Ovary (tissue), 9 donors: ENCODE data around the gene STX2. TPM values are rescaled to one million over a fixed set of nuclear protein-coding genes. Genes with fewer than 3 reads are reported as not detected.
"Not testable (repeated sequence)": the region's sequence is repeated elsewhere in the genome, so short reads cannot be mapped to it uniquely, and the experiment has no call there.

Experiments
- DNase-seq, 5 donors: peaks; one replicate each; pipeline ENCODE4 v3.0.0-alpha.2; 2019 to 2020
- H3K27ac ChIP-seq, 2 donors: fragments of 200-600 bp; one replicate each; pipeline versions ENCODE4 v1.5.1 to v1.8.0; 2019 to 2022
- H3K27me3 ChIP-seq: fragments of 200-600 bp; one replicate; pipeline ENCODE4 v1.8.0; 2022
- H3K36me3 ChIP-seq: fragments of 200-600 bp; sonication (generic); one replicate; pipeline ENCODE4 v1.5.1; 2019
- H3K4me1 ChIP-seq: one replicate; pipeline ENCODE4 v1.8.1; 2013; ENCODE audit warnings: mild to moderate bottlenecking, moderate library complexity; ENCODE audit not compliant: insufficient read depth
- H3K4me3 ChIP-seq: fragments of 200-600 bp; sonication (generic); one replicate; pipeline ENCODE4 v1.5.1; 2017
- H3K9me3 ChIP-seq, 2 donors: fragments of 200-600 bp in 1 of 2; sonication (generic) in 1 of 2; one replicate each; pipeline versions ENCODE4 v1.5.1 to v1.8.1; 2013 to 2019; ENCODE audit warnings: mild to moderate bottlenecking in 1 of 2, moderate library complexity in 1 of 2
- CTCF ChIP-seq, 3 donors: fragments of 450-650 bp in 2 of 3; fragments of 200-600 bp in 1 of 3; IDR thresholded peaks; one replicate each; pipeline versions ENCODE4 v1.5.1 to v1.8.0; 2016 to 2022; ENCODE audit warnings: antibody characterized with exemption in 3 of 3, mild to moderate bottlenecking in 1 of 3
- EP300 ChIP-seq: sonication (generic); formaldehyde crosslinking; IDR thresholded peaks from one replicate; pipeline ENCODE4 v1.6.1; 2017; ENCODE audit warnings: antibody characterized with exemption
- POLR2A ChIP-seq: fragments of 450-650 bp; IDR thresholded peaks from one replicate; pipeline ENCODE4 v1.6.1; 2017; ENCODE audit warnings: antibody characterized with exemption, mild to moderate bottlenecking, moderate library complexity
- WGBS, 3 donors: extraction: QIAGEN DNeasy Blood & Tissue Kit in 1 of 3; methylation state at CpG; one replicate each; pipeline versions ENCODE4 v1.1.5 to v1.1.7; 2013 to 2017; 5-methylcytosine and 5-hydroxymethylcytosine counted together
- intact Hi-C, 4 donors: fragments of 100-400 bp; cut with DNase I; formaldehyde crosslinking; loops; one replicate each; pipeline versions ENCODE4 v1.11.0 to v1.15.1; 2022 to 2023
- polyA plus RNA-seq, 2 donors: library from polyadenylated mRNA; stranded (reverse); fragments of 200-250 nt in 1 of 2; fragments of 350-450 nt in 1 of 2; fragmentation: Illumina TruSeq in 1 of 2; extraction: RNeasy Lipid Tissue Mini Kit (QIAGEN cat#74804) in 1 of 2; gene quantifications; one replicate each; pipeline ENCODE4 v1.2.3, GENCODE V29; 2013 to 2014
- total RNA-seq, 7 donors: library from RNA; depleted of rRNA in 2 of 7; stranded (reverse); fragments of >200 nt in 2 of 7; fragmentation: NEBNext Ultra II Directional in 3 of 7; extraction: Animal tissue kit (Norgen Biotek cat#: 25700) in 3 of 7; gene quantifications; one replicate each; pipeline versions ENCODE4 v1.1.0 to v1.2.4, GENCODE V29; 2016 to 2023
- donor health status: DM: no; HTN: no; CAD: no; lungs with moderate emphysema.
- donor health status: DM: no; HTN: no; CAD: no.
- donor health status: Bipolar disorder and iron deficiency.
- donor health status: DM: yes; HTN: yes; CAD: no.
- donor health status: DM: no; HTN: no; CAD: no.
- donor health status: DM: yes; HTN: yes; CAD: no.

Gene STX2
- total and polyA plus RNA-seq, 9 donors, result 12.9 to 26.9 (median 21.4) TPM

- WGBS, 3 donors, result 84 to 94% (median 85%) methylated on average over 10 of the region's 10 CpGs
- Histone ChIP-seq H3K4me1 (no peaks in the 10 kb centered on the region), H3K36me3 (no peaks in the 10 kb centered on the region), H3K27ac (no peak overlapping the region), H3K27me3 (no peaks in the 10 kb centered on the region), H3K4me3 (no peak overlapping the region), H3K9me3 (no peaks in the 10 kb centered on the region)
- TF ChIP-seq CTCF (IDR thresholded peaks at IDR 0.05) (no peak), EP300 (no peak), POLR2A (no peak)
- intact Hi-C loops, result no loop called here
- no peak for DNase-seq
Measured at GRCh38 chr12:130787041-130787440, 52.0 kb downstream of the STX2 start.

- WGBS, 3 donors, result 77 to 79% (median 78%) methylated on average over 18 of the region's 18 CpGs
- Histone ChIP-seq H3K9me3 (no peaks in the 10 kb centered on the region), H3K27ac (no peak overlapping the region), H3K36me3 (no peaks in the 10 kb centered on the region), H3K4me1 (no peaks in the 10 kb centered on the region), H3K4me3 (no peak overlapping the region), H3K27me3 (no peaks in the 10 kb centered on the region)
- DNase-seq, result no peak
- intact Hi-C loops, result no loop called here
- TF ChIP-seq CTCF (IDR thresholded peaks at IDR 0.05) (no peak), POLR2A (no peak), EP300 (no peak)
Measured at GRCh38 chr12:130783110-130783715, 55.8 kb downstream of the STX2 start.

- intact Hi-C loops, H3K4me1 ChIP-seq, H3K27me3 ChIP-seq, H3K9me3 ChIP-seq, DNase-seq, H3K4me3 ChIP-seq, H3K36me3 ChIP-seq, H3K27ac ChIP-seq: not testable (repeated sequence)
- WGBS, 3 donors, result 85 to 88% (median 85%) methylated on average over 13 of the region's 13 CpGs
Measured at GRCh38 chr12:130782245-130782644, 56.8 kb downstream of the STX2 start.

GRCh38 chr12:130780880-130781575 lies 58.0 kb downstream of the STX2 start:
- H3K4me3 ChIP-seq, result no peak overlapping the region
- DNase-seq, result no peak
- no peaks in the 10 kb centered on the region for H3K36me3 ChIP-seq

More at GRCh38 chr12:130780880-130781575, 58.0 kb downstream of the STX2 start:
- no peak for TF ChIP-seq CTCF (IDR thresholded peaks at IDR 0.05)
- no peak for TF ChIP-seq POLR2A
- no peak for TF ChIP-seq EP300
- 88 to 89% (median 88%) methylated on average over 28 of the region's 28 CpGs for WGBS, 3 donors
- H3K27ac ChIP-seq, result no peak overlapping the region
- no peaks in the 10 kb centered on the region for H3K4me1 ChIP-seq
- no peaks in the 10 kb centered on the region for H3K27me3 ChIP-seq
- no peaks in the 10 kb centered on the region for H3K9me3 ChIP-seq
- intact Hi-C loops, result no loop called here
